Muscle of back (tissue), 13 donors: ENCODE measurements around the gene CHAMP1. TPM values are rescaled to one million over a fixed set of nuclear protein-coding genes. Genes with fewer than 3 reads are reported as not detected.

Experiments used
- DNase-seq, 3 donors: peaks; one replicate each; pipeline versions ENCODE4 v3.0.0 to v3.0.0-alpha.2; 2013
- long read RNA-seq, 9 donors: transcript quantifications; one replicate each; lab custom pipeline, GENCODE V29; 2026
- polyA plus RNA-seq, 10 donors: library from polyadenylated mRNA; unstranded; fragments of 120-200 nt; gene quantifications; one replicate each; pipeline ENCODE4 v1.2.1, GENCODE V29; 2013; ENCODE audit not compliant: insufficient read length in 10 of 10

The CHAMP1 gene, protein sequence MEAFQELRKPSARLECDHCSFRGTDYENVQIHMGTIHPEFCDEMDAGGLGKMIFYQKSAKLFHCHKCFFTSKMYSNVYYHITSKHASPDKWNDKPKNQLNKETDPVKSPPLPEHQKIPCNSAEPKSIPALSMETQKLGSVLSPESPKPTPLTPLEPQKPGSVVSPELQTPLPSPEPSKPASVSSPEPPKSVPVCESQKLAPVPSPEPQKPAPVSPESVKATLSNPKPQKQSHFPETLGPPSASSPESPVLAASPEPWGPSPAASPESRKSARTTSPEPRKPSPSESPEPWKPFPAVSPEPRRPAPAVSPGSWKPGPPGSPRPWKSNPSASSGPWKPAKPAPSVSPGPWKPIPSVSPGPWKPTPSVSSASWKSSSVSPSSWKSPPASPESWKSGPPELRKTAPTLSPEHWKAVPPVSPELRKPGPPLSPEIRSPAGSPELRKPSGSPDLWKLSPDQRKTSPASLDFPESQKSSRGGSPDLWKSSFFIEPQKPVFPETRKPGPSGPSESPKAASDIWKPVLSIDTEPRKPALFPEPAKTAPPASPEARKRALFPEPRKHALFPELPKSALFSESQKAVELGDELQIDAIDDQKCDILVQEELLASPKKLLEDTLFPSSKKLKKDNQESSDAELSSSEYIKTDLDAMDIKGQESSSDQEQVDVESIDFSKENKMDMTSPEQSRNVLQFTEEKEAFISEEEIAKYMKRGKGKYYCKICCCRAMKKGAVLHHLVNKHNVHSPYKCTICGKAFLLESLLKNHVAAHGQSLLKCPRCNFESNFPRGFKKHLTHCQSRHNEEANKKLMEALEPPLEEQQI
- 10 to 100 TPM; 12.5 to 20.6 (median 16.4) TPM for polyA plus RNA-seq
- long read RNA-seq, donor 1, full-length matches to known transcripts, result 12 of 12 reads
- long read RNA-seq, donor 1, partial matches to known transcripts, result 0 of 12 reads
- long read RNA-seq, donor 1, other reads (novel, unspliced or antisense), result 0 of 12 reads
- long read RNA-seq, donor 2, full-length matches to known transcripts, result 9 of 9 reads
- long read RNA-seq, donor 2, partial matches to known transcripts, result 0 of 9 reads
- long read RNA-seq, donor 2, other reads (novel, unspliced or antisense), result 0 of 9 reads
- long read RNA-seq, donor 3, result 0 reads
- long read RNA-seq, donor 4, full-length matches to known transcripts, result 6 of 6 reads
- long read RNA-seq, donor 4, partial matches to known transcripts, result 0 of 6 reads
- long read RNA-seq, donor 4, other reads (novel, unspliced or antisense), result 0 of 6 reads
- long read RNA-seq, donor 5, full-length matches to known transcripts, result 29 of 29 reads
- long read RNA-seq, donor 5, partial matches to known transcripts, result 0 of 29 reads
- long read RNA-seq, donor 5, other reads (novel, unspliced or antisense), result 0 of 29 reads
- long read RNA-seq, donor 6, full-length matches to known transcripts, result 16 of 16 reads
- long read RNA-seq, donor 6, partial matches to known transcripts, result 0 of 16 reads
- long read RNA-seq, donor 6, other reads (novel, unspliced or antisense), result 0 of 16 reads
- long read RNA-seq, donor 7, full-length matches to known transcripts, result 9 of 9 reads
- long read RNA-seq, donor 7, partial matches to known transcripts, result 0 of 9 reads
- long read RNA-seq, donor 7, other reads (novel, unspliced or antisense), result 0 of 9 reads
- long read RNA-seq, donor 8, full-length matches to known transcripts, result 15 of 15 reads
- long read RNA-seq, donor 8, partial matches to known transcripts, result 0 of 15 reads
- long read RNA-seq, donor 8, other reads (novel, unspliced or antisense), result 0 of 15 reads
- long read RNA-seq, donor 9, full-length matches to known transcripts, result 5 of 5 reads
- long read RNA-seq, donor 9, partial matches to known transcripts, result 0 of 5 reads
- long read RNA-seq, donor 9, other reads (novel, unspliced or antisense), result 0 of 5 reads

GRCh38 chr13:114314074-114314912, at the start of gene CHAMP1:
Gene CHAMP1 (plus strand): TSS chr13:114314503. CDS start chr13:114323843, 9,340 bp downstream.
- peak; percentile 95 to 98 (median 98) for DNase-seq

GRCh38 chr13:114264886-114265611, 49.3 kb upstream of the CHAMP1 start:
- peak in 1 of 3 donors; percentile 70 for DNase-seq

- no peak for DNase-seq
Observed at GRCh38 chr13:114266241-114266640, 48.1 kb upstream of the CHAMP1 start.

DNA sequence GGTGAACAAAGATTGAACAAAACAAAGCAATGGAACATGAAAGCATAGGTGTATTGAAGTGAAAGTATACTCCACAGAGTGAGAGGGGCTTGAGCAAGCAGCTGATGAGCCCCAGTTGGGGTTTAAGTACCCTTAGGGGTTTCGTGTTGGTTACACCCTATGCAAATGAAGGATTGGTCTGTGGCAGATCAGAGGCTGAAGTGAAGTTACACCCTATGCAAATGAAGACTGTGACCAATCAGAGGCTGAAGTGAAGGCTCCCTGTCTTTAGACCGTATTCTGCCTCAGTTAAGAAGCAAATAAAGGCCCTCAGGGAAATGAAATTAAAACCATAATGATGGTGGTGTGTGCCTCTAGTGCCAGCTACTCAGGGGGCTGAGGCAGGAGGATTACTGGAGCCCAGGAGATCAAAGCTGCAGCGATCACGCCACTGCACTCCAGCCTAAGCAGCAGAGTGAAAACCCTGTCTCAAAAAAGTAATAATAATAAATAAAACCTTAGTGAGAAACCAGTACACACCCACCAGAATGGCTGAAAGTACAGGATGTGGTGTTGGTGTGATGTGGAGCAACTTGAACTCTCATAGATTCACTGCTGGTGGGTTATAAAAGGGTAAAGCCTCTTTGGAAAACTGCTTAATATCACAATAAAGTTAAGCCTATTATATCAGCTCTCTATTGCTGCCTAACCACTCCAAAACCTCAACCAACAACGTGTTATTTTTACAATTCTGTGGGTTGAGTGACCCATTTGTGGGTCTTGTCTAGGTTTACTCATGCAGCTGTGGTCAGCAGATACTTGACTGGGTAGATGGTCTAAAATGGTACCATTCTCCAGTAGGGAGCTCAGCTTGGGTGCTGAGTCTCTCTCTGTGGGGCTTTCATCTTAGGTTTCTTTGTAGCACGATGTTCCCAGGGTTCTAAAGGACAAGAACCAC, 45.7 kb upstream of the CHAMP1 start:
- DNase-seq, result no peak

DNA sequence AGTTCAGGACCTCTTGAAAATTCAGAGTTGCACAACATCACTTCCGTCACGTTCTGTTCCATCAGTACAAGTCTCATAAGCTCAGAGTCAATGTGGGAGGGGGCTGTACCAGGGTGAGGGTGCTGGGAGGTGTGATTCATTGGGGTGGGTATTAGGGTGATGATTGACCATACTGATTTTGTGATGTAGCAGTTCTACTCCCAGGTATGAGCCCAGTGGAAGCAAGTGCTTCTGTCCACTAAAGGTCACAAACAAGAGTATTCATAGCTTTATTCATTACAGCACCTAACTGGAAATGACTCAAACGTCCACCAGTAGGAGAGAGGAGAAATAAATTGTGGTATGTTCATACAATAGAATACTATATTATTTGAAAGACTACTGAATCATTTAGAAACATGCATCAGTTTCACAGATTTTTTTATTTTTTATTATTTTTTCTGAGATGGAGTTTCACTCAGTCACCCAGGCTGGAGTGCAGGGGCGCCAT, 45.0 kb upstream of the CHAMP1 start:
- no peak for DNase-seq

- DNase-seq, result no peak
Observed at GRCh38 chr13:114272977-114273376, 41.3 kb upstream of the CHAMP1 start.

DNA sequence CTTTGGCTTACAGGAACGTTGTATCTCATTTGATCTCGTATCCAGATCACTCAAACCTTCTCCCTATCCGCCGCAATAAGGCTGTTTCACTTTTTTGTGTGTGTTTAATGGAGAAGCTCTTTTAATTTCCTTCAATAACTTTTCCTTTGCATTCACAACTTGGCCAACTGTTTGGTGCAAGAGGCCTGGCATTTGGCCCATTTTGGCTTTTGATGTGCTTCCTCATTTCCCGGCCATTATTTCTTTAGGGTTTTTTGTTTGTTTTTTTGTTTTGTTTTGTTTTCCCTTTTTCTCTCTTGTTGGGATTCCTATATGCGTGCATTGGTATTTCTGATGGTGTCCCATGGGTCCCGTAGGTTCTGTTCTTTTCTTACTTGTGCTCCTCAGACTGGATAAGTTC, 39.0 kb upstream of the CHAMP1 start:
- no peak for DNase-seq

GRCh38 chr13:114279146-114279545, 35.2 kb upstream of the CHAMP1 start:
- no peak for DNase-seq

GRCh38 chr13:114279758-114280355, 34.4 kb upstream of the CHAMP1 start:
- DNase-seq, result no peak

- DNase-seq, result peak; percentile 93 to 99 (median 96)
Observed at GRCh38 chr13:114281351-114282040, 32.8 kb upstream of the CHAMP1 start, which contains the start of gene UPF3A. Gene UPF3A (plus strand): TSS chr13:114281601. CDS start chr13:114281640, 39 bp downstream.

DNA sequence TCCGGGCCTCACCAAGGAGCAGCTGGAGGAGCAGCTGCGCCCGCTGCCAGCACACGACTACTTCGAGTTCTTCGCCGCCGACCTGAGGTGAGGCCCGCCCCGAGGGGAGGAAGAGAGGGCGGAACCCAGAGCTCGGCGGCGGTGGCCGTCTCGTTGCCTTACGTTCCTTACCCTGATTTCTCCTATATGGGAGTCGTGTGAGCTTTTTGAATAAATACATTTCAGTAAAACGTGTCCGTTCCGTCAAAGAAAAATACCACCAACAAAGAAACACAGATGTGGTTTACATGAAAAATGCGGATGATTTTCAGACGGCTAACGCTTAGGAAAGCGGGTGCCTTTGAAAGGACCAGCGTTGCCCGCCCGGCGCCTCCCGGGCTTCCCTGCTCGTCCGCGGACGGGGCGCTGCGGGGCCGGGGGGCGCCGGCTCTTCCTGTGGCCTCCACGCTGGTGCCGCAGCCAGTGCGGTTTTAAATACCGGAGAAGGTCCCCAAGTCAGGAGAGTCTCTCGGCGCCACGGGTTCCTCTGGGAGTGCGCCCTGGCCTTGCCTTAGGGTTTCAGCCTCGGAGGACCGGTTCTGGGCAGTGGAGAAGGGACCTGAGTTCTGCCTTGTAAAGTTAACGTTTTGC, 32.1 kb upstream of the CHAMP1 start:
- DNase-seq, result peak; percentile 60 to 93 (median 77)

DNA sequence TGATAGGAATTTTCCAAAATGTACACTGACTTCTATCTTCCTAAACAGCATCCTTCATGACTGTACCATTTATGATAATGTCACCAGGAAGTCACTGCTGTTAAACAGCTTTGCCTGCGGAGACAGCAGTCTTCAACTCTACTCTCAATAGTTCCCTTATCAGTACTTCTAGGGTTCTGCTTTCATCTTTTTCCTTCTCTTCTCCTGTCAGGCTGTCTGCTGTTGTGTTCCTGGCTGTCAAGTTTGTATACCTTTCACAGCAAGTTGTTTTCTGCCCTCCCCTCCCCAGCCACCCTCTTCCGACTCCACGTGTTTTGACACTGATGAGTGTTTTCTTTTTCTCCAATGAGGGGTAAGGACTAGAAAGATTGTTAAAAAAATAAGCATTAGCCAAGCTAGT, 30.7 kb upstream of the CHAMP1 start:
- no peak for DNase-seq

DNA sequence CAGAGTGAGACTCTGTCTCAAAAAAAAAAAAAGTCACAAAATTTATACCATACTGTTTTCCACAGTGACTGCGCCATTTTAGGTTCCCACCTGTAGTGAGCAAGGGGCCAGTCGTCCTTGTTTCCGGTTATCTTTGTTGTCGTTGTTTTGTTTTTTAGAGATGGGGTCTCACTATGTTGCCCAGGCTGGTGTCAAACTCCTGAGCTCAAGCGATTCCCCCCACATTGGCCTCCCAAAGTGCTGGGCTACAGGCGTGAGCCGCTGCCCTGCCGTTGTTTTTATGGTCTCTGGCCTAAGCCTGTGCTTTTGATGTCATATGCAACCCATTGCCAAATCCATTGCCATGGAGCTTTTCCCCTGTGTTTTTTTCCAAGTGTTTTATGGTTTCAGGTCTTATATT, 29.6 kb upstream of the CHAMP1 start:
- no peak for DNase-seq

GRCh38 chr13:114285166-114285808, 29.0 kb upstream of the CHAMP1 start:
- DNase-seq, result no peak

GRCh38 chr13:114286808-114287207, 27.5 kb upstream of the CHAMP1 start:
- no peak for DNase-seq
